Astrocyte of the cerebellum (primary cell): ENCODE data around the gene COL17A1.

Experiments used
- DNase-seq: peaks from one replicate; pipeline ENCODE4 v3.0.0-alpha.2; 2011; ENCODE audit warnings: low read depth
- H3K4me3 ChIP-seq: 2 replicates; pipeline ENCODE4 v1.5.1; 2011; ENCODE audit warnings: mild to moderate bottlenecking, low read depth, low read length, moderate library complexity
- in situ Hi-C: cut with HindIII; loops from 2 replicates; pipeline ENCODE4 v1.10.0; 2017; ENCODE audit warnings: low sequenced_read_pairs
- TF ChIP-seq, protein P1 (sequence below): IDR thresholded peaks from 2 replicates; pipeline ENCODE4 v1.5.1; 2012; ENCODE audit warnings: low read length, low read depth, moderate library complexity, mild to moderate bottlenecking; ENCODE audit errors: missing control alignments

The COL17A1 gene

DNA sequence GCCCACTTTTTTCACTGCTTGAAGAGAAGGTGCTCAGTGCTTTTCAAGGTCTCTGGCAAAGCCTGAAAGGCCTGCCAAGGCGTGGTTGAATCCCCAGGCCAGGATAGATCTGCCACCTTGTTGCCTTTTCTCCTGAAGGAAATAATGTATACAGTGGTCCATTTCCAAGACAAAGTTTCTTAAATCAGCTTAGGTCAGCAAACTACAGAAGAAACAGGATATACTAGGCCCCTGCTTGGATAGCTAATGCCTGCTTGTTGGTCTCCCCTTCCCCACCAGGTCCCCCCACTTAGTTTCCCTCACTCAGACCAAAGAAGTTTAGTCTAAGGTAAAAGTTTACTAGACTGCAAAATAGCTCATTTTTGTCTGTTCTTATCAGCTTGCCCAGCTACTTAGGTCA lies 19.9 kb downstream of the COL17A1 start:
- no peak for DNase-seq
- TF ChIP-seq, protein P1, sequence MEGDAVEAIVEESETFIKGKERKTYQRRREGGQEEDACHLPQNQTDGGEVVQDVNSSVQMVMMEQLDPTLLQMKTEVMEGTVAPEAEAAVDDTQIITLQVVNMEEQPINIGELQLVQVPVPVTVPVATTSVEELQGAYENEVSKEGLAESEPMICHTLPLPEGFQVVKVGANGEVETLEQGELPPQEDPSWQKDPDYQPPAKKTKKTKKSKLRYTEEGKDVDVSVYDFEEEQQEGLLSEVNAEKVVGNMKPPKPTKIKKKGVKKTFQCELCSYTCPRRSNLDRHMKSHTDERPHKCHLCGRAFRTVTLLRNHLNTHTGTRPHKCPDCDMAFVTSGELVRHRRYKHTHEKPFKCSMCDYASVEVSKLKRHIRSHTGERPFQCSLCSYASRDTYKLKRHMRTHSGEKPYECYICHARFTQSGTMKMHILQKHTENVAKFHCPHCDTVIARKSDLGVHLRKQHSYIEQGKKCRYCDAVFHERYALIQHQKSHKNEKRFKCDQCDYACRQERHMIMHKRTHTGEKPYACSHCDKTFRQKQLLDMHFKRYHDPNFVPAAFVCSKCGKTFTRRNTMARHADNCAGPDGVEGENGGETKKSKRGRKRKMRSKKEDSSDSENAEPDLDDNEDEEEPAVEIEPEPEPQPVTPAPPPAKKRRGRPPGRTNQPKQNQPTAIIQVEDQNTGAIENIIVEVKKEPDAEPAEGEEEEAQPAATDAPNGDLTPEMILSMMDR = no peak
- in situ Hi-C loops = no loop called here
- H3K4me3 ChIP-seq = no peak overlapping the region

DNA sequence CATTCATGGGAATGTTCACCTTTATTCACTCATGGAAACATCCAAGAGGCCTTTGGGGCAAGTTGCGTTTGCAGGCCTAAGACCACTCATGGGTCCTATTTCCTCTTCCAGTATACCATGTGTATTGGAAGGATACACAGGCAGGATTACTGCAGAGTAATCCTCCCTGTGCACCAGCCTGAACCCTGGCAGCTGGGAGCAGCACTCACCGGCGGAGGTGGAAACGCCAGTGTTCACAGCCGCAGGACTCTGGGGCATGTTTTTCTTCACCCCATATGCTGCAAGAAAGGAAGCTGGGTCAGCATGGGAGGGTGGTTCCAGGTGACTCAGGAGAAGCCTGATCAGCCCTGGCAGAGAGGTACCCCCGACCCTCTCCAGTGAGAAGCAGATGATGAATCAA lies 24.5 kb downstream of the COL17A1 start:
- H3K4me3 ChIP-seq = no peak overlapping the region
- no peak for DNase-seq
- in situ Hi-C loops = no loop called here
- TF ChIP-seq, protein P1 = no peak

DNA sequence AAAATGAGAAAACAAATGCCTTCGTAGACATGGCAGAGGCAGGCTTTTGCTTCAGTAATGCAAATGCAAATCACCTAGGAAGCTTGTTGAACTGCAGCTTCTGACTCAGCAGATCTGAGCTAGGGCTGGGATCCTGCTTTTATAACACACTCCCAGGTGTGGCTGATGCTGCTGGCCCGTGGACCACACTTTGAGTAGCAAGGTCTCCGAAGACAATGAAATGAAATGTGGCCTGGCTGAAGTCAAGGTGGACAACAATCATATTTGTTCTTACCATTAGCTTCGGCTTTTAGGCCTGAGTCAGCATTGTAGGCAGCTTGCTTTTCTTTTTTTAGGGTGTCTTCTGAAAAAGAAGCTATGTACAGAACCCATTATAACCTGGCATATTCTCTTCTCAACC lies 26.3 kb downstream of the COL17A1 start:
- H3K4me3 ChIP-seq = no peak overlapping the region
- in situ Hi-C loops = no loop called here
- DNase-seq = no peak
- TF ChIP-seq, protein P1 = no peak

DNA sequence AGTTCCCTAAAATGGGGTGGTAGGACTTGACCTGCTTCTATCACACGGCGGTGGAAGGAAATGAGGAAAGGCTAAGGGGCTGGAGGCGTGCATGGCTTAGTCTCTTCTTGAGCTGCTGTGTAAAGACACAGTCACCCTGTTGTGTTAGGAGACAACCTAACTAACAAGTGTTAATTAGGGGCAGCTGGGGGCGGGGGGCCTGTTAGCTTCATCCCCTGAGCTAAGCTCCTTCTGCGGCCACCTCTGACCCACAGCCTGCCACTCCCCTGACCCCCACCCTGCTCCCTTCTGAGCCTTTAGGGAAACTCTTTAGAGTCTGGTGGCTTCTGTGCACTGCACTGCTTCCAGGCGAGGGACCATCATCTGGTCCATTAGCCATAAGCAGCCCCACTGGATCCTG lies 28.0 kb downstream of the COL17A1 start:
- no peak overlapping the region for H3K4me3 ChIP-seq
- TF ChIP-seq, protein P1 = no peak
- in situ Hi-C loops = no loop called here
- no peak for DNase-seq

DNA sequence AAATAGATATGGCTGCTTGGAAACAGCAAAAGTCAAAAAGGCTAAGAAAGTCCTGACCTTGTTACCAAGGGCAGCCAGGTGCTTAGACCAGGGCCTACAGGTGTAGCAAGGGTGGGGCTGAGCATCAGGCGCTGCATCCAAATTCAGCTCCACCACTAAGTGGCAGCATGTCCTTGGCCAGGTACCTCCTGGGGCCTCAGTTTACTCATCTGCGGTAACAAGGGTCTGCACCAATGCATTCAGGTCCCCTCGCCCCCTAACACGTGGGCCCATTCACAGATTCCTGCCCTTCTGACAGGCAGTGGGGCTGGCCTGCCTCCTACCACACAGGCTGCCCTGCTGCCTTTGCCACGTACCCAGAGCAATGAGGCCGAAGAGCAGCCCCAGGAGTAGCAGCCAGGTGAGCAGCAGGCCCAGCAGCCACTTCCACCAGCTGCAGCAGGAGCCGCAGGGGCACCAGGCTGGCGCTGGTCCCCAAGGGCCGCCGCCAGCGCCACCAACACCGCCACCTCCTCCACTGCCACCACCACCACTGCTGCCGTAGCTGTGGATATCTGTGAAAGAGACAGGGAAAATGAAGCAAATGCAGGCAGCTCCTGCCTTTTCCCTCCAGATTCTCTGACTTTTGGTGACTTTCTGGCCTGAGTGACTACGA lies 28.9 kb downstream of the COL17A1 start:
- H3K4me3 ChIP-seq = no peak overlapping the region
- in situ Hi-C loops = no loop called here
- TF ChIP-seq, protein P1 = no peak
- no peak for DNase-seq

DNA sequence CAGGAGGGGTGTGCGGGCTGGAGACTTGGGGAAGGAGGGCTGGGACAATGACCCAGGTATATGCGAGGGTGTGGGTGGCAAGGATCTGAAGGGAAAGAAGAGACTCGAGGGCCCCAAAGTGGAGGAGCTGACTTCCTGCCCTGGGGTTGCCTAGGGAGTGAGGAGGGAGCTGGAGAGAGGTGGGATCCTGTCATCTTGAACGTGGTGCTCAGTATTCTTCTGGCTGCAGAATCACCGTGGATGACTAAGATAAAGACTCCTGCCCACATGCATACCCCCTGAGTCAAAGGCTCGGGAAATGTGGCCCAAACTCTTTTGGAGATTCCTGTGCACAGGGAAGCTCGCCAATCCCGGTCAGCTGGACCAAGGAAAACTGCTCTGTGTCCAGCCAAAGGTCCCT lies 31.2 kb downstream of the COL17A1 start:
- DNase-seq = peak; percentile 37
- TF ChIP-seq, protein P1 = no peak
- in situ Hi-C loops = no loop called here
- no peak overlapping the region for H3K4me3 ChIP-seq
